Glutamatergic neuron (in vitro differentiated cells): ENCODE data around the gene ZNF789. TPM values are rescaled to one million over a fixed set of nuclear protein-coding genes. Genes with fewer than 3 reads are reported as not detected.

Experiments
- DNase-seq: peaks from one replicate; pipeline ENCODE4 v3.0.0; 2022
- H3K27ac Mint-ChIP-seq: one replicate; pipeline ENCODE4 v1.8.0; 2020; ENCODE audit warnings: mild to moderate bottlenecking, mixed read lengths, inconsistent platforms; ENCODE audit not compliant: unreplicated experiment
- H3K27me3 Mint-ChIP-seq: one replicate; pipeline ENCODE4 v1.8.0; 2020; ENCODE audit warnings: mild to moderate bottlenecking, moderate library complexity, mixed read lengths, inconsistent platforms; ENCODE audit not compliant: unreplicated experiment
- H3K36me3 Mint-ChIP-seq: one replicate; pipeline ENCODE4 v1.8.0; 2020; ENCODE audit warnings: mild to moderate bottlenecking, mixed read lengths, inconsistent platforms; ENCODE audit not compliant: unreplicated experiment
- H3K4me1 Mint-ChIP-seq: one replicate; pipeline ENCODE4 v1.8.0; 2020; ENCODE audit warnings: mild to moderate bottlenecking, low read depth, mixed read lengths, inconsistent platforms; ENCODE audit not compliant: unreplicated experiment
- H3K4me3 Mint-ChIP-seq: one replicate; pipeline ENCODE4 v1.8.0; 2020; ENCODE audit warnings: mild to moderate bottlenecking, mixed read lengths, inconsistent platforms; ENCODE audit not compliant: unreplicated experiment
- H3K9me3 Mint-ChIP-seq: one replicate; pipeline ENCODE4 v1.8.0; 2020; ENCODE audit warnings: mild to moderate bottlenecking, moderate library complexity, mixed read lengths, inconsistent platforms; ENCODE audit not compliant: unreplicated experiment
- total RNA-seq: library from RNA; stranded (reverse); fragmentation: NEBNext Ultra II Directional; extraction: Animal tissue kit (Norgen Biotek cat#: 25700); gene quantifications from one replicate; pipeline ENCODE4 v1.2.1, GENCODE V29; 2021; ENCODE audit not compliant: unreplicated experiment
- TF ChIP-seq, protein P1 (sequence below): fragments of 200-600 bp; sonication (generic); IDR thresholded peaks from one replicate; pipeline ENCODE4 v1.5.0; 2021; ENCODE audit not compliant: partially characterized antibody, unreplicated experiment

ZNF789 gene
- total RNA-seq, 1 donor from 2014 or later: 19.5 TPM

DNA sequence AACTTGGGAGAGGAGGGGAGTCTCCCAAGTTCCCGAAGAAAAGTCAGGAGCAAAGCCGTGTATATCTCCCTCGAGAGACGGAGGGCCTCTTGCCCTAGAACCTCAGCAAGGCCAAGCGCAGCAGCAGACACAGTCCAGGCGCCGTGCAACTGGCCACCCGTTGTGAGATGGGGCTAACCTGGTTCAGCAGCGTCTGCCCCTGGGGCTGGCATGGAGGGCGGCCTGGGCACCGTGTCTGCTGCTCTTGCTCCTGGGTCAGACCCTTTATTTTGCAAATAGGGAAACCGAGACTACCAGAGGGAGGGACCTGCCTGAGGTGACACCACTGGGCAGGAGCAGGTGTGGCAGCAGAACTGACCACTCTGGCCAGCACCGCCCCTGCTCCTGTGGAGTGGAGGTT lies 20.1 kb upstream of the ZNF789 start:
- peaks cover 11% of the 10 kb centered on the region for H3K4me1 Mint-ChIP-seq
- H3K27ac Mint-ChIP-seq: no peak overlapping the region
- no peaks in the 10 kb centered on the region for H3K36me3 Mint-ChIP-seq
- H3K9me3 Mint-ChIP-seq: peaks cover 5% of the 10 kb centered on the region
- DNase-seq: no peak
- TF ChIP-seq, protein P1, sequence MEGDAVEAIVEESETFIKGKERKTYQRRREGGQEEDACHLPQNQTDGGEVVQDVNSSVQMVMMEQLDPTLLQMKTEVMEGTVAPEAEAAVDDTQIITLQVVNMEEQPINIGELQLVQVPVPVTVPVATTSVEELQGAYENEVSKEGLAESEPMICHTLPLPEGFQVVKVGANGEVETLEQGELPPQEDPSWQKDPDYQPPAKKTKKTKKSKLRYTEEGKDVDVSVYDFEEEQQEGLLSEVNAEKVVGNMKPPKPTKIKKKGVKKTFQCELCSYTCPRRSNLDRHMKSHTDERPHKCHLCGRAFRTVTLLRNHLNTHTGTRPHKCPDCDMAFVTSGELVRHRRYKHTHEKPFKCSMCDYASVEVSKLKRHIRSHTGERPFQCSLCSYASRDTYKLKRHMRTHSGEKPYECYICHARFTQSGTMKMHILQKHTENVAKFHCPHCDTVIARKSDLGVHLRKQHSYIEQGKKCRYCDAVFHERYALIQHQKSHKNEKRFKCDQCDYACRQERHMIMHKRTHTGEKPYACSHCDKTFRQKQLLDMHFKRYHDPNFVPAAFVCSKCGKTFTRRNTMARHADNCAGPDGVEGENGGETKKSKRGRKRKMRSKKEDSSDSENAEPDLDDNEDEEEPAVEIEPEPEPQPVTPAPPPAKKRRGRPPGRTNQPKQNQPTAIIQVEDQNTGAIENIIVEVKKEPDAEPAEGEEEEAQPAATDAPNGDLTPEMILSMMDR: no peak
- peaks cover 4% of the 10 kb centered on the region for H3K27me3 Mint-ChIP-seq
- no peak overlapping the region for H3K4me3 Mint-ChIP-seq

DNA sequence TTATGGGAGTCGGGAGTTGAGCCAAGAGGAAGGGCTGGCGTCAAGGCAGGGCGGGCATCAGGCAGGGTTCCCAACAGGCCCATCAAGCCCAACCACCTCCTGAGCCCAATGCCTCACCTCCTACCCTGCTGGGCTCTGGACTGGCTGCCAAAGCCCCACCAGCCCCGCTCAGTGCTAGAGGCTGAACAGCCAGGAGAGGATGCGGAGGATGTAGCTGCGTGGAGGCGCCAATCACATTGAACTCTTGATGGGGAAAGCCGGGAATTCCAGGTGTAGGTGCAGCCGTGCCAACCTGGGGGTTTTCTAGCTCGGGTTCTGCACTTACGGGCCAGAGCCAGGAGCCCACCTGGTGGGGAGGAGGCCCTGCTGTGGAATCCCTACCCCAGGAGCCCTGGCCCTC lies 19.6 kb upstream of the ZNF789 start:
- no peak for DNase-seq
- Mint-ChIP-seq H3K27me3 (peaks cover 4% of the 10 kb centered on the region), H3K36me3 (no peaks in the 10 kb centered on the region), H3K9me3 (peaks cover 5% of the 10 kb centered on the region), H3K4me3 (no peak overlapping the region), H3K27ac (no peak overlapping the region), H3K4me1 (peaks cover 11% of the 10 kb centered on the region)
- TF ChIP-seq, protein P1: no peak

DNA sequence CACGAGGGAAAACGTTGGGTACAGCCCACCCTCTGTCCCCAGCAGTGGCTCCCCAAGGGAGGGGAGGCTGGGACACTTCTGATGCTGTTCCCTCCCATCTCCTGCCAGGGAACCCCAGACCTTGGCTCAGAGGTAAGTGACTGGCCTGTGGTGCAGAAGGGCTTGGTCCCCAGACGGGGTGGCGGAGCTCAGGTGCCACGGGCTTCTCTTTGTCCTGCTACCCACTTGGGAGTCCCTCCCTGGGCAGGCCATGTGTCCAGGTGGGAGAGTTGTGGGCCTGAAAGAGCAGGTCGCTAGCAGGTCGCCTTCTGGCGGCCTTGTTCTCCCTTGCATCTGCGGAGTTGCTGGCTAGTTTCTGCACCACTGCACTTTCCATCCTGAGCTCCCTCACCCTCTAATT lies 16.8 kb upstream of the ZNF789 start:
- Mint-ChIP-seq H3K4me1 (peaks cover 17% of the 10 kb centered on the region), H3K27me3 (peaks cover 6% of the 10 kb centered on the region), H3K27ac (peak overlapping the region; percentile 68), H3K9me3 (peaks cover 8% of the 10 kb centered on the region), H3K36me3 (no peaks in the 10 kb centered on the region), H3K4me3 (no peak overlapping the region)
- TF ChIP-seq, protein P1: no peak
- DNase-seq: no peak

DNA sequence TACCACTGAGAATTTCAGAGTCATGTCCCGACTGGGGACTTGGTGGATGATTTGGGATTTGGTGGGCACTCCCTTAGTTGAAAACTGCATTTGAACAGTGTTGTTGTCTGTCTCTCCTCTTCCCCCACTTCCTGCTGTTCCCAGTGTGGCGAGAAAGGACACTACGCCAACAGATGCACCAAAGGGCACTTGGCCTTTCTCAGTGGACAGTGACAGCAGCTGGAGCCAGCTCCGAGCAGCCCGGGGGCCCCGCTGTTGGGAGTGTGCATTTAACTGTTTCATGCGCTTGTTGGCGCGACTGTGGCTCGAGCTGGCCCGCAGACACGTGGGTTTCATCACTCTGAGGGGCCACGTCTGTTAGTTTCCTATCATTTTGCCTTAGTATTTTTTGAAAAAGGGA lies 16.4 kb upstream of the ZNF789 start:
- TF ChIP-seq, protein P1: no peak
- DNase-seq: no peak
- Mint-ChIP-seq H3K27ac (peak overlapping the region; percentile 68), H3K4me3 (no peak overlapping the region), H3K27me3 (peaks cover 6% of the 10 kb centered on the region), H3K4me1 (peaks cover 17% of the 10 kb centered on the region), H3K9me3 (peaks cover 8% of the 10 kb centered on the region), H3K36me3 (no peaks in the 10 kb centered on the region)

DNA sequence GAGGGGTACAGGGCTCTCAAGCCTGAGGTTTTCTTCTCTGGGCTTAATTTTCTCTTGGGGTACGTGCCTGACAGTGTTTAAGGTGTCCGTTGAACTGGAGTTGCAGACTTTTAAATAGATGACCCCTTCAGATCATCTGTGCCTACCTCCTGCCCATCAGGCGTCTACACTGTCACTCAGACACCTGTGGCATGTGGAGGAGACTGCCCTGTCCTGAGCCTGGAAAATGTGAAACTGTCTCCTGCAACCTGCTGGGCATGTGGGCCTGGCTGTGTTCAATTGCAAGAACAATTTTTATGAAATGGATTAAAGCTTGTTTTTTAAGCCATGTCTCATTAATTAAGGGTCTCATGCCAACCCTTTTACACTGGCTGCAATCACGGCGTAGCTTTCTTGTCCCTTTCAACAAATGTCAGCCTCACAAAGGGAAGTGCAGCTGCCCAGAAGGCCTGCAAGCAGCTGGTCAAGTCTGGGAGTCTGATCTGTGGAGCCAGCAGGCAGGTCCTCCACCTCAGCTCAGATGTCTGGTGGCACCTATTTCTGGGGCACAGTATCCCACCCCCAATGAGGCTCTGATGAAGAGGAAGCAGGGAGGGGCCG lies 15.5 kb upstream of the ZNF789 start:
- Mint-ChIP-seq H3K27me3 (peaks cover 6% of the 10 kb centered on the region), H3K9me3 (peaks cover 8% of the 10 kb centered on the region), H3K36me3 (no peaks in the 10 kb centered on the region), H3K4me1 (peaks cover 17% of the 10 kb centered on the region), H3K27ac (peak overlapping the region; percentile 68), H3K4me3 (no peak overlapping the region)
- DNase-seq: no peak
- TF ChIP-seq, protein P1: no peak
